Measurements from ENCODE around the gene KRTCAP3. TPM values are rescaled to one million over a fixed set of nuclear protein-coding genes. Genes with fewer than 3 reads are reported as not detected.

KRTCAP3 gene
- 1 to 10 TPM; 7.1 to 8.3 TPM for total RNA-seq

- Mint-ChIP-seq H3K27ac (peak within 1 kb of the TSS; percentile 60), H3K27me3 (no peaks in the 10 kb centered on the region), H3K4me3 (no peak within 1 kb of the TSS), H3K4me1 (peaks cover 17% of the 10 kb centered on the region), H3K36me3 (ENCODE audit: low read depth) (peaks cover 38% of the 10 kb centered on the region), H3K9me3 (no peaks in the 10 kb centered on the region)
- CTCF ChIA-PET, result interaction anchor here (1.0 to 1.4 kb wide), 2 partner anchors 10 to 14 kb away, joined by 3 to 6 read pairs; no protein-coding TSS in a partner anchor
- DNase-seq, result peak; percentile 45
- POLR2A ChIA-PET, result no interaction called here
Measured at GRCh38 chr2:27441958-27442919, at the start of gene KRTCAP3. Gene KRTCAP3 (plus strand): TSS chr2:27442381. CDS start chr2:27442413, 32 bp downstream.

GRCh38 chr2:27393225-27393624 lies 49.0 kb upstream of the KRTCAP3 start:
- POLR2A ChIA-PET, result no interaction called here
- H3K27me3 Mint-ChIP-seq, result no peaks in the 10 kb centered on the region
- H3K4me1 Mint-ChIP-seq, result peaks cover 39% of the 10 kb centered on the region
- DNase-seq, result no peak
- no peak overlapping the region for H3K27ac Mint-ChIP-seq
- H3K9me3 Mint-ChIP-seq, result no peaks in the 10 kb centered on the region
- H3K4me3 Mint-ChIP-seq, result no peak overlapping the region
- CTCF ChIA-PET, result interaction anchor here (1.1 kb wide), 1 partner anchor 12 kb away, joined by 4 read pairs; no protein-coding TSS in a partner anchor
- H3K36me3 Mint-ChIP-seq (ENCODE audit: low read depth), result peaks cover 29% of the 10 kb centered on the region

- H3K4me3 Mint-ChIP-seq, result no peak overlapping the region
- peaks cover 40% of the 10 kb centered on the region for H3K4me1 Mint-ChIP-seq
- ChIA-PET POLR2A (no interaction called here), CTCF (interaction anchor here (0.9 to 1.6 kb wide), 2 partner anchors 8 to 11 kb away, joined by 3 to 5 read pairs; partner anchors contain the start of gene PPM1G)
- H3K27me3 Mint-ChIP-seq, result no peaks in the 10 kb centered on the region
- DNase-seq, result no peak
- no peak overlapping the region for H3K27ac Mint-ChIP-seq
- H3K36me3 Mint-ChIP-seq (ENCODE audit: low read depth), result peaks cover 29% of the 10 kb centered on the region
- no peaks in the 10 kb centered on the region for H3K9me3 Mint-ChIP-seq
Measured at GRCh38 chr2:27398962-27399361, 43.2 kb upstream of the KRTCAP3 start.

GRCh38 chr2:27400348-27401135 lies 41.6 kb upstream of the KRTCAP3 start:
- H3K4me3 Mint-ChIP-seq, result no peak overlapping the region
- ChIA-PET CTCF (interaction anchor here (0.5 to 1.3 kb wide), 3 partner anchors 19 to 283 kb away, joined by 3 read pairs; no protein-coding TSS in a partner anchor), POLR2A (no interaction called here)
- no peaks in the 10 kb centered on the region for H3K27me3 Mint-ChIP-seq
- H3K9me3 Mint-ChIP-seq, result no peaks in the 10 kb centered on the region
- DNase-seq, result no peak
- peaks cover 45% of the 10 kb centered on the region for H3K4me1 Mint-ChIP-seq
- H3K27ac Mint-ChIP-seq, result peak overlapping the region; percentile 64
- peaks cover 30% of the 10 kb centered on the region for H3K36me3 Mint-ChIP-seq (ENCODE audit: low read depth)

- H3K4me3 Mint-ChIP-seq, result peak overlapping the region; percentile 82
Measured at GRCh38 chr2:27407798-27408491, 34.2 kb upstream of the KRTCAP3 start.

GRCh38 chr2:27408601-27409320 lies 33.4 kb upstream of the KRTCAP3 start:
- Mint-ChIP-seq H3K27me3 (peaks cover 6% of the 10 kb centered on the region), H3K36me3 (ENCODE audit: low read depth) (peaks cover 18% of the 10 kb centered on the region), H3K4me1 (peaks cover 38% of the 10 kb centered on the region), H3K4me3 (peak overlapping the region; percentile 82), H3K27ac (peak overlapping the region; percentile 89), H3K9me3 (peaks cover 6% of the 10 kb centered on the region)
- ChIA-PET POLR2A (interaction anchor here (0.8 kb wide), 1 partner anchor 20 kb away, joined by 5 read pairs; the partner anchor contains the start of gene NRBP1), CTCF (interaction anchor here (0.6 to 2.9 kb wide), 8 partner anchors 12 to 274 kb away, joined by 3 to 12 read pairs (median 4); partner anchors contain the start of genes NRBP1 and SNX17)
- DNase-seq, result peak; percentile 25

More at GRCh38 chr2:27407798-27408491, 34.2 kb upstream of the KRTCAP3 start:
- H3K9me3 Mint-ChIP-seq, result peaks cover 6% of the 10 kb centered on the region
- peaks cover 19% of the 10 kb centered on the region for H3K36me3 Mint-ChIP-seq (ENCODE audit: low read depth)
- ChIA-PET CTCF (interaction anchor here (0.6 to 2.9 kb wide), 4 partner anchors 9 to 417 kb away, joined by 3 to 12 read pairs (median 5); partner anchors contain the start of genes EIF2B4 and NRBP1), POLR2A (no interaction called here)
- H3K4me1 Mint-ChIP-seq, result peaks cover 43% of the 10 kb centered on the region
- DNase-seq, result no peak
- peaks cover 6% of the 10 kb centered on the region for H3K27me3 Mint-ChIP-seq
- H3K27ac Mint-ChIP-seq, result peak overlapping the region; percentile 89

- CTCF ChIA-PET, result interaction anchor here (0.6 to 2.9 kb wide), 13 partner anchors 11 to 274 kb away, joined by 3 to 12 read pairs (median 3); partner anchors contain the start of genes NRBP1 and SNX17
- POLR2A ChIA-PET, result interaction anchor here (0.6 to 0.8 kb wide), 2 partner anchors 20 to 139 kb away, joined by 3 to 5 read pairs; partner anchors contain the start of gene NRBP1
- DNase-seq, result peak; percentile 96
- H3K9me3 Mint-ChIP-seq, result peaks cover 6% of the 10 kb centered on the region
- peak within 1 kb of the TSS; percentile 92 for H3K27ac Mint-ChIP-seq
- H3K27me3 Mint-ChIP-seq, result peaks cover 6% of the 10 kb centered on the region
- H3K4me3 Mint-ChIP-seq, result peak within 1 kb of the TSS; percentile 82
- H3K36me3 Mint-ChIP-seq (ENCODE audit: low read depth), result peaks cover 15% of the 10 kb centered on the region
- peaks cover 36% of the 10 kb centered on the region for H3K4me1 Mint-ChIP-seq
Measured at GRCh38 chr2:27409321-27410073, 32.7 kb upstream of the KRTCAP3 start, which contains the start of gene PPM1G. Gene PPM1G (minus strand): TSS chr2:27409591. CDS start chr2:27409422, 169 bp downstream.

GRCh38 chr2:27412419-27413152 lies 29.6 kb upstream of the KRTCAP3 start:
- Mint-ChIP-seq H3K36me3 (ENCODE audit: low read depth) (peaks cover 3% of the 10 kb centered on the region), H3K27me3 (peaks cover 6% of the 10 kb centered on the region), H3K4me3 (no peak overlapping the region), H3K9me3 (peaks cover 6% of the 10 kb centered on the region), H3K27ac (no peak overlapping the region), H3K4me1 (peaks cover 19% of the 10 kb centered on the region)
- ChIA-PET CTCF (no interaction called here), POLR2A (interaction anchor here (0.7 kb wide), 1 partner anchor 179 kb away, joined by 12 read pairs; no protein-coding TSS in a partner anchor)
- no peak for DNase-seq

GRCh38 chr2:27416151-27416550 lies 26.0 kb upstream of the KRTCAP3 start:
- CTCF ChIA-PET, result interaction anchor here (1.0 kb wide), 1 partner anchor 12 kb away, joined by 3 read pairs; the partner anchor contains the start of gene NRBP1

GRCh38 chr2:27420996-27421395 lies 21.2 kb upstream of the KRTCAP3 start:
- H3K4me1 Mint-ChIP-seq, result no peaks in the 10 kb centered on the region
- no peak for DNase-seq
- no peaks in the 10 kb centered on the region for H3K9me3 Mint-ChIP-seq
- H3K27me3 Mint-ChIP-seq, result peaks cover 5% of the 10 kb centered on the region
- H3K36me3 Mint-ChIP-seq (ENCODE audit: low read depth), result no peaks in the 10 kb centered on the region
- H3K4me3 Mint-ChIP-seq, result no peak overlapping the region
- H3K27ac Mint-ChIP-seq, result no peak overlapping the region
- POLR2A ChIA-PET, result no interaction called here
- CTCF ChIA-PET, result interaction anchor here (1.8 kb wide), 1 partner anchor 262 kb away, joined by 4 read pairs; no protein-coding TSS in a partner anchor

More at GRCh38 chr2:27416151-27416550, 26.0 kb upstream of the KRTCAP3 start:
- peaks cover 2% of the 10 kb centered on the region for H3K9me3 Mint-ChIP-seq
- H3K27ac Mint-ChIP-seq, result no peak overlapping the region
- peaks cover 6% of the 10 kb centered on the region for H3K27me3 Mint-ChIP-seq
- no peaks in the 10 kb centered on the region for H3K36me3 Mint-ChIP-seq (ENCODE audit: low read depth)
- no peak for DNase-seq
- H3K4me1 Mint-ChIP-seq, result peaks cover 4% of the 10 kb centered on the region
- POLR2A ChIA-PET, result no interaction called here
- H3K4me3 Mint-ChIP-seq, result no peak overlapping the region

Data from activated CD4-positive, alpha-beta T cell treated with anti-CD3 and anti-CD28 coated beads, Interleukin-2, amount 10 ng/mL, durations not matched to agents 7 days and 5 days (primary cell).